ENCODE data around the gene NELFB. TPM values are rescaled to one million over a fixed set of nuclear protein-coding genes. Genes with fewer than 3 reads are reported as not detected.

Gene NELFB
- total and polyA plus RNA-seq, 4 donors: 4.7 to 24.6 (median 18.1) TPM

GRCh38 chr9:137312852-137313325 is 57.8 kb downstream of the NELFB start:
- TF ChIP-seq YY1 (IDR thresholded peaks at IDR 0.05) (no peak), HNF4G (IDR thresholded peaks at IDR 0.05) (no peak), RAD21 (IDR thresholded peaks at IDR 0.05) (no peak), CTCF (IDR thresholded peaks at IDR 0.05; ENCODE audit: low read depth, low read length, missing input control) (no peak), RXRA (IDR thresholded peaks at IDR 0.05) (no peak), ZBTB33 (IDR thresholded peaks at IDR 0.05) (no peak), TAF1 (conservative IDR thresholded peaks at IDR 0.05) (no peak), HNF4A (conservative IDR thresholded peaks at IDR 0.05) (no peak)
- H3K27me3 ChIP-seq (ENCODE audit: control insufficient read depth in 4 of 4, insufficient read depth in 4 of 4, low read length in 3 of 4): no peaks in the 10 kb centered on the region
- H3K27ac ChIP-seq (ENCODE audit: low read depth in 1 of 2, low read length in 2 of 2): no peak overlapping the region
- peaks cover 3 to 9% (median 5%) of the 10 kb centered on the region in 4 donors for H3K4me1 ChIP-seq (ENCODE audit: control insufficient read depth in 4 of 4, insufficient read depth in 4 of 4, low read length in 3 of 4)
- H3K36me3 ChIP-seq (ENCODE audit: control insufficient read depth in 4 of 4, insufficient read depth in 3 of 4, low read depth in 1 of 4, low read length in 3 of 4): no peaks in the 10 kb centered on the region
- 85% methylated on average over 6 of the region's 6 CpGs for WGBS
- no peak overlapping the region for H3K9ac ChIP-seq (ENCODE audit: low read depth in 1 of 2, low read length in 2 of 2)
- no peak overlapping the region for H3K4me3 ChIP-seq (ENCODE audit: low read depth in 1 of 3, low read length in 3 of 3)
- peak; percentile 30 for DNase-seq (ENCODE audit: low spot score)
- no peaks in the 10 kb centered on the region for H3K9me3 ChIP-seq (ENCODE audit: control insufficient read depth in 4 of 4, low read length in 3 of 4)

- Histone ChIP-seq H3K4me1 (ENCODE audit: control insufficient read depth in 4 of 4, insufficient read depth in 4 of 4, low read length in 3 of 4) (peaks cover 3 to 9% (median 5%) of the 10 kb centered on the region in 4 donors), H3K36me3 (ENCODE audit: control insufficient read depth in 4 of 4, insufficient read depth in 3 of 4, low read depth in 1 of 4, low read length in 3 of 4) (no peaks in the 10 kb centered on the region), H3K27ac (ENCODE audit: low read depth in 1 of 2, low read length in 2 of 2) (no peak overlapping the region), H3K27me3 (ENCODE audit: control insufficient read depth in 4 of 4, insufficient read depth in 4 of 4, low read length in 3 of 4) (no peaks in the 10 kb centered on the region), H3K9me3 (ENCODE audit: control insufficient read depth in 4 of 4, low read length in 3 of 4) (no peaks in the 10 kb centered on the region), H3K9ac (ENCODE audit: low read depth in 1 of 2, low read length in 2 of 2) (no peak overlapping the region), H3K4me3 (ENCODE audit: low read depth in 1 of 3, low read length in 3 of 3) (no peak overlapping the region)
- TF ChIP-seq TAF1 (conservative IDR thresholded peaks at IDR 0.05): no peak
- TF ChIP-seq GABPA (IDR thresholded peaks at IDR 0.05 in 1 of 2, conservative IDR thresholded peaks at IDR 0.05 in 1 of 2): no peak
- TF ChIP-seq JUND (IDR thresholded peaks at IDR 0.05): no peak
- no peak for TF ChIP-seq ZBTB33 (IDR thresholded peaks at IDR 0.05)
- TF ChIP-seq RAD21 (IDR thresholded peaks at IDR 0.05): no peak
- no peak for TF ChIP-seq YY1 (IDR thresholded peaks at IDR 0.05)
- no peak for TF ChIP-seq HNF4G (IDR thresholded peaks at IDR 0.05)
- TF ChIP-seq RXRA (IDR thresholded peaks at IDR 0.05): no peak
- no peak for TF ChIP-seq EGR1 (IDR thresholded peaks at IDR 0.05; ENCODE audit: low read depth in 2 of 2)
- TF ChIP-seq REST (IDR thresholded peaks at IDR 0.05): no peak
- no peak for TF ChIP-seq MAX (IDR thresholded peaks at IDR 0.05)
- TF ChIP-seq CTCF (IDR thresholded peaks at IDR 0.05; ENCODE audit: low read depth, low read length, missing input control): no peak
- no peak for TF ChIP-seq ATF3 (IDR thresholded peaks at IDR 0.05)
- no peak for TF ChIP-seq FOXA2 (IDR thresholded peaks at IDR 0.05)
- TF ChIP-seq FOXA1 (IDR thresholded peaks at IDR 0.05): no peak
- no peak for TF ChIP-seq NR2F2 (IDR thresholded peaks at IDR 0.05)
- TF ChIP-seq HNF4A (conservative IDR thresholded peaks at IDR 0.05): no peak
- TF ChIP-seq SP1 (IDR thresholded peaks at IDR 0.05): no peak
- WGBS: 83% methylated on average over 9 of the region's 9 CpGs
- peak; percentile 34 for DNase-seq (ENCODE audit: low spot score)
Measured at GRCh38 chr9:137313326-137313936, 58.3 kb downstream of the NELFB start.
